HepG2 (cell line): ENCODE results near the gene SRSF1. TPM values are rescaled to one million over a fixed set of nuclear protein-coding genes. Genes with fewer than 3 reads are reported as not detected.
A peak's percentile ranks its signal among the peaks of the same experiment; 100 is the strongest.

ENCODE experiments used
- ARID4A ChIP-seq: sonication (generic); formaldehyde crosslinking; IDR thresholded peaks from 2 replicates; pipeline ENCODE4 v1.5.0; 2020; ENCODE audit warnings: mild to moderate bottlenecking, missing genetic modification reagents, borderline replicate concordance
- CSRNP2 ChIP-seq: sonication (generic); formaldehyde crosslinking; conservative IDR thresholded peaks from 2 replicates; pipeline ENCODE4 v1.8.0; 2022; ENCODE audit warnings: low read depth, missing genetic modification reagents
- EP300 ChIP-seq, 3 experiments: sonication (generic) in 1 of 3; formaldehyde crosslinking in 1 of 3; IDR thresholded peaks; 2 replicates each; pipeline versions ENCODE4 v1.5.1 to v1.6.1; 2011 to 2020; ENCODE audit warnings: low read depth in 2 of 3, low read length in 2 of 3, borderline replicate concordance in 1 of 3, improper control_type of control experiment in 1 of 3, mild to moderate bottlenecking in 1 of 3, missing genetic modification reagents in 1 of 3, moderate library complexity in 1 of 3
- KMT2B ChIP-seq: IDR thresholded peaks from 2 replicates; pipeline ENCODE4 v1.6.1; 2016; ENCODE audit warnings: missing genetic modification reagents, missing compliant biosample characterization
- RBM39 ChIP-seq: fragments of 200-400 bp; formaldehyde crosslinking; IDR thresholded peaks from one replicate; pipeline ENCODE4 v1.6.1; 2018; ENCODE audit warnings: antibody characterized with exemption, mild to moderate bottlenecking, low read depth, low read length; ENCODE audit not compliant: poor library complexity, severe bottlenecking
- REXO4 ChIP-seq: sonication (generic); formaldehyde crosslinking; IDR thresholded peaks from 2 replicates; pipeline ENCODE4 v1.8.0; 2022; ENCODE audit warnings: missing genetic modification reagents, mild to moderate bottlenecking, borderline replicate concordance
- TOPORS ChIP-seq: sonication (generic); formaldehyde crosslinking; IDR thresholded peaks from 2 replicates; pipeline ENCODE4 v1.8.0; 2023; ENCODE audit warnings: mild to moderate bottlenecking, missing genetic modification reagents
- ZEB1 ChIP-seq: IDR thresholded peaks from 2 replicates; pipeline ENCODE4 v1.6.1; 2012; ENCODE audit warnings: mild to moderate bottlenecking, low read depth, inconsistent platforms; ENCODE audit not compliant: insufficient replicate concordance
- ZFP41 ChIP-seq: sonication (generic); formaldehyde crosslinking; IDR thresholded peaks from 2 replicates; pipeline ENCODE4 v1.4.0; 2020; ENCODE audit warnings: mild to moderate bottlenecking, missing genetic modification reagents, borderline replicate concordance
- ZNF33B ChIP-seq: sonication (generic); formaldehyde crosslinking; IDR thresholded peaks from 2 replicates; pipeline ENCODE4 v1.5.1; 2020; ENCODE audit warnings: mild to moderate bottlenecking, missing genetic modification reagents
- ZNF512B ChIP-seq: sonication (generic); formaldehyde crosslinking; IDR thresholded peaks from 2 replicates; pipeline ENCODE4 v1.5.1; 2020; ENCODE audit warnings: missing genetic modification reagents, mild to moderate bottlenecking, borderline replicate concordance
- ZNF552 ChIP-seq: sonication (generic); formaldehyde crosslinking; IDR thresholded peaks from 2 replicates; pipeline ENCODE4 v1.9.0; 2022; ENCODE audit warnings: missing genetic modification reagents, mild to moderate bottlenecking, borderline replicate concordance
- ZNF770 ChIP-seq: sonication (generic); formaldehyde crosslinking; IDR thresholded peaks from 2 replicates; pipeline ENCODE4 v1.5.0; 2020; ENCODE audit warnings: mild to moderate bottlenecking, missing genetic modification reagents
- ZNF781 ChIP-seq: sonication (generic); formaldehyde crosslinking; IDR thresholded peaks from 2 replicates; pipeline ENCODE4 v1.5.1; 2020; ENCODE audit warnings: borderline replicate concordance, mild to moderate bottlenecking, missing genetic modification reagents; ENCODE audit errors: not compliant biosample characterization
- ZNF784 ChIP-seq: sonication (generic); formaldehyde crosslinking; IDR thresholded peaks from 2 replicates; pipeline ENCODE4 v1.5.1; 2020; ENCODE audit warnings: missing genetic modification reagents, mild to moderate bottlenecking, borderline replicate concordance
- polyA plus RNA-seq, 8 experiments: library from polyadenylated mRNA; depleted of rRNA in 3 of 8; stranded (reverse) in 7 of 8; unstranded in 1 of 8; fragments of >200 nt; fragmentation: Illumina TruSeq in 4 of 8; extraction: Trizol in 4 of 8; gene quantifications; 2 replicates each; pipeline versions ENCODE4 v1.2.1 to v1.2.3, GENCODE V29; 2011 to 2016; ENCODE audit warnings: low read depth in 4 of 8, missing spikeins in 1 of 8, mixed read lengths in 1 of 8; ENCODE audit not compliant: insufficient read depth in 1 of 8
- total RNA-seq, 5 experiments: library from RNA; depleted of rRNA; stranded (reverse); fragments of >200 nt; fragmentation: Illumina TruSeq; extraction: Trizol; gene quantifications; 2 replicates each; pipeline ENCODE4 v1.2.3, GENCODE V29; 2016; ENCODE audit warnings: low read depth in 1 of 5

SRSF1 gene
- total and polyA plus RNA-seq, 2 of the 13 experiments (the other 11 are each of a cell fraction or from before 2014, with no cell fraction given) = 142 to 445 TPM

- TF ChIP-seq ARID4A (CRISPR knock-in tag) (peak; percentile 19; the same call in 1 of the 2 replicates), ZFP41 (CRISPR knock-in tag) (no peak), ZNF512B (CRISPR knock-in tag) (no peak), ZNF552 (CRISPR knock-in tag) (no peak), KMT2B (CRISPR knock-in tag) (peak; percentile 50; the same call in 1 of the 2 replicates), ZNF770 (CRISPR knock-in tag) (no peak), ZEB1 (no peak), RBM39 (no peak), ZNF781 (no peak), TOPORS (CRISPR knock-in tag) (no peak), ZNF784 (CRISPR knock-in tag) (0 out of 2 replicates have a peak, but pooled peaks have one; percentile 56), ZNF33B (0 out of 2 replicates have a peak, but pooled peaks have one; percentile 24), EP300 (IDR thresholded peaks at IDR 0.05; ENCODE audit: low read depth in 2 of 2, low read length in 2 of 2) (peak; percentile 28 to 29; a peak in 2 of 4 replicates), EP300 (CRISPR knock-in tag; IDR thresholded peaks at IDR 0.05; ENCODE audit: borderline replicate concordance) (no peak), REXO4 (no peak), CSRNP2 (CRISPR knock-in tag) (no peak)
Measured at GRCh38 chr17:57975044-57975443, 32.0 kb downstream of the SRSF1 start (continued).
